Trophoblast cell (in vitro differentiated cells and primary cell): ENCODE data around the gene GRB10.

Experiments used
- DNase-seq, 2 donors: peaks; one replicate each; pipeline ENCODE4 v3.0.0-alpha.2; 2016
- H2AFZ ChIP-seq: 2 replicates; pipeline ENCODE4 v1.6.1; 2013; ENCODE audit warnings: low read length, moderate library complexity, mild to moderate bottlenecking; ENCODE audit not compliant: insufficient read depth, poor library complexity
- H2AK5ac ChIP-seq: 2 replicates; pipeline ENCODE4 v1.6.1; 2013; ENCODE audit warnings: mild to moderate bottlenecking, low read length
- H2BK120ac ChIP-seq: 2 replicates; pipeline ENCODE4 v1.6.1; 2013; ENCODE audit warnings: low read length, mild to moderate bottlenecking, moderate library complexity; ENCODE audit not compliant: insufficient read depth, poor library complexity
- H2BK12ac ChIP-seq: 2 replicates; pipeline ENCODE4 v1.6.1; 2013; ENCODE audit warnings: mild to moderate bottlenecking, low read length, moderate library complexity
- H2BK5ac ChIP-seq: 2 replicates; pipeline ENCODE4 v1.6.1; 2013; ENCODE audit warnings: low read length, low read depth, moderate library complexity, mild to moderate bottlenecking; ENCODE audit not compliant: poor library complexity
- H3K14ac ChIP-seq: 2 replicates; pipeline ENCODE4 v1.6.1; 2013; ENCODE audit warnings: mild to moderate bottlenecking, low read length
- H3K18ac ChIP-seq: 2 replicates; pipeline ENCODE4 v1.6.1; 2013; ENCODE audit warnings: mild to moderate bottlenecking, low read length
- H3K23ac ChIP-seq: 2 replicates; pipeline ENCODE4 v1.6.1; 2013; ENCODE audit warnings: low read length
- H3K27ac ChIP-seq: 2 replicates; pipeline ENCODE4 v1.5.1; 2013; ENCODE audit warnings: low read depth, mild to moderate bottlenecking, inconsistent platforms, low read length, moderate library complexity
- H3K27me3 ChIP-seq: 2 replicates; pipeline ENCODE4 v1.6.1; 2013; ENCODE audit warnings: inconsistent platforms, mild to moderate bottlenecking, low read length, moderate library complexity; ENCODE audit not compliant: insufficient read depth
- H3K36me3 ChIP-seq, 2 experiments: 1 replicate in 1 of 2; 2 replicates in 1 of 2; pipeline ENCODE4 v1.6.1; 2013; ENCODE audit warnings: low read length in 2 of 2, mild to moderate bottlenecking in 2 of 2, moderate library complexity in 1 of 2; ENCODE audit not compliant: insufficient read depth in 2 of 2, control insufficient read depth in 1 of 2
- H3K4ac ChIP-seq: 2 replicates; pipeline ENCODE4 v1.6.1; 2013; ENCODE audit warnings: low read depth, mild to moderate bottlenecking, low read length, moderate library complexity
- H3K4me1 ChIP-seq, 2 experiments: 1 replicate in 1 of 2; 2 replicates in 1 of 2; pipeline ENCODE4 v1.6.1; 2013; ENCODE audit warnings: low read length in 2 of 2, mild to moderate bottlenecking in 2 of 2, moderate library complexity in 1 of 2; ENCODE audit not compliant: insufficient read depth in 2 of 2, control insufficient read depth in 1 of 2
- H3K4me2 ChIP-seq: 2 replicates; pipeline ENCODE4 v1.6.1; 2013; ENCODE audit warnings: inconsistent platforms, mild to moderate bottlenecking, low read length, moderate library complexity
- H3K4me3 ChIP-seq: 2 replicates; pipeline ENCODE4 v1.5.1; 2013; ENCODE audit warnings: mild to moderate bottlenecking, low read depth, low read length, inconsistent platforms
- H3K79me1 ChIP-seq: one replicate; pipeline ENCODE4 v1.6.1; 2013; ENCODE audit warnings: low read length
- H3K79me2 ChIP-seq: 2 replicates; pipeline ENCODE4 v1.6.1; 2013; ENCODE audit warnings: low read length, mild to moderate bottlenecking; ENCODE audit not compliant: control insufficient read depth, insufficient read depth, poor library complexity
- H3K9ac ChIP-seq: 2 replicates; pipeline ENCODE4 v1.6.1; 2013; ENCODE audit warnings: mild to moderate bottlenecking, low read length
- H3K9me3 ChIP-seq: 2 replicates; pipeline ENCODE4 v1.6.1; 2013; ENCODE audit warnings: low read depth, mild to moderate bottlenecking, control low read depth, inconsistent platforms, low read length; ENCODE audit not compliant: insufficient read depth
- H4K12ac ChIP-seq: 2 replicates; pipeline ENCODE4 v1.6.1; 2013; ENCODE audit warnings: low read depth, mild to moderate bottlenecking, low read length, moderate library complexity
- H4K8ac ChIP-seq: 2 replicates; pipeline ENCODE4 v1.6.1; 2013; ENCODE audit warnings: low read depth, mild to moderate bottlenecking, low read length, moderate library complexity
- H4K91ac ChIP-seq: one replicate; pipeline ENCODE4 v1.6.1; 2013; ENCODE audit warnings: low read depth, mild to moderate bottlenecking, low read length, moderate library complexity
- WGBS: extraction: QIAGEN DNeasy Blood & Tissue Kit; methylation state at CpG from one replicate; pipeline ENCODE4 v1.1.7; 2013; ENCODE audit warnings: missing lambda C conversion rate; ENCODE audit not compliant: insufficient read length, insufficient coverage; ENCODE audit errors: extremely low coverage; 5-methylcytosine and 5-hydroxymethylcytosine counted together

The GRB10 gene

GRCh38 chr7:50648076-50648475 is 134.6 kb downstream of the GRB10 start:
- Histone ChIP-seq H4K12ac (no peak overlapping the region), H3K4me2 (no peak overlapping the region), H3K4me1 (peaks cover 4 to 7% of the 10 kb centered on the region in 2 experiments), H2AK5ac (no peak overlapping the region), H3K36me3 (peaks cover 0 to 2% of the 10 kb centered on the region in 2 experiments), H2BK5ac (no peak overlapping the region), H3K23ac (no peak overlapping the region), H3K4me3 (no peak overlapping the region), H3K18ac (no peak overlapping the region), H3K79me2 (no peaks in the 10 kb centered on the region), H2AFZ (no peak overlapping the region), H3K4ac (no peak overlapping the region), H3K79me1 (no peaks in the 10 kb centered on the region), H3K9ac (no peak overlapping the region), H3K27me3 (no peaks in the 10 kb centered on the region), H2BK120ac (no peak overlapping the region), H3K27ac (no peak overlapping the region), H4K8ac (no peak overlapping the region), H4K91ac (no peak overlapping the region), H2BK12ac (no peak overlapping the region), H3K9me3 (no peaks in the 10 kb centered on the region), H3K14ac (no peak overlapping the region)
- WGBS = no CpG with 5 or more reads among the region's 11 CpGs
- no peak for DNase-seq

- H3K36me3 ChIP-seq = peaks cover 0 to 2% of the 10 kb centered on the region in 2 experiments
- peaks cover 4 to 7% of the 10 kb centered on the region in 2 experiments for H3K4me1 ChIP-seq
- no peak overlapping the region for H2BK120ac ChIP-seq
- H3K18ac ChIP-seq = no peak overlapping the region
- no peak overlapping the region for H2BK12ac ChIP-seq
- no peaks in the 10 kb centered on the region for H3K9me3 ChIP-seq
- WGBS = no CpG with 5 or more reads among the region's 10 CpGs
- H3K79me2 ChIP-seq = no peaks in the 10 kb centered on the region
- no peak overlapping the region for H2BK5ac ChIP-seq
- no peak for DNase-seq
- no peak overlapping the region for H4K12ac ChIP-seq
- no peak overlapping the region for H3K9ac ChIP-seq
- no peak overlapping the region for H4K8ac ChIP-seq
- no peak overlapping the region for H3K27ac ChIP-seq
- no peak overlapping the region for H3K4me3 ChIP-seq
- H3K14ac ChIP-seq = no peak overlapping the region
- H3K27me3 ChIP-seq = no peaks in the 10 kb centered on the region
- H3K79me1 ChIP-seq = no peaks in the 10 kb centered on the region
- no peak overlapping the region for H2AFZ ChIP-seq
- no peak overlapping the region for H3K23ac ChIP-seq
- no peak overlapping the region for H3K4ac ChIP-seq
- no peak overlapping the region for H2AK5ac ChIP-seq
- H4K91ac ChIP-seq = no peak overlapping the region
- H3K4me2 ChIP-seq = no peak overlapping the region
Observed at GRCh38 chr7:50647286-50647980, 135.3 kb downstream of the GRB10 start.

- no peaks in the 10 kb centered on the region for H3K9me3 ChIP-seq
- no peak overlapping the region for H3K18ac ChIP-seq
- H3K4me1 ChIP-seq = peaks cover 4 to 12% of the 10 kb centered on the region in 2 experiments
- H4K12ac ChIP-seq = no peak overlapping the region
- DNase-seq = no peak
- no peak overlapping the region for H3K27ac ChIP-seq
- no peaks in the 10 kb centered on the region for H3K27me3 ChIP-seq
- no peak overlapping the region for H2BK5ac ChIP-seq
- H4K91ac ChIP-seq = no peak overlapping the region
- no peak overlapping the region for H3K14ac ChIP-seq
- peaks cover 0 to 2% of the 10 kb centered on the region in 2 experiments for H3K36me3 ChIP-seq
- no peak overlapping the region for H3K4ac ChIP-seq
- no peak overlapping the region for H2BK12ac ChIP-seq
- no peak overlapping the region for H2BK120ac ChIP-seq
- H2AK5ac ChIP-seq = no peak overlapping the region
- H3K79me1 ChIP-seq = no peaks in the 10 kb centered on the region
- no peak overlapping the region for H3K4me2 ChIP-seq
- H3K23ac ChIP-seq = no peak overlapping the region
- WGBS = no CpG with 5 or more reads among the region's 9 CpGs
- no peak overlapping the region for H2AFZ ChIP-seq
- no peak overlapping the region for H3K9ac ChIP-seq
- no peak overlapping the region for H4K8ac ChIP-seq
- no peak overlapping the region for H3K4me3 ChIP-seq
- no peaks in the 10 kb centered on the region for H3K79me2 ChIP-seq
Observed at GRCh38 chr7:50646069-50646468, 136.6 kb downstream of the GRB10 start.

GRCh38 chr7:50645186-50645585 is 137.5 kb downstream of the GRB10 start:
- H2BK120ac ChIP-seq = no peak overlapping the region
- peaks cover 0 to 3% of the 10 kb centered on the region in 2 experiments for H3K36me3 ChIP-seq
- no peak overlapping the region for H4K12ac ChIP-seq
- no peak overlapping the region for H3K4ac ChIP-seq
- no peak overlapping the region for H3K4me3 ChIP-seq
- no peak overlapping the region for H3K23ac ChIP-seq
- no peak overlapping the region for H3K9ac ChIP-seq
- H3K14ac ChIP-seq = no peak overlapping the region
- no peak for DNase-seq
- H3K27me3 ChIP-seq = no peaks in the 10 kb centered on the region
- H3K4me2 ChIP-seq = no peak overlapping the region
- no peaks in the 10 kb centered on the region for H3K79me2 ChIP-seq
- no peak overlapping the region for H2AFZ ChIP-seq
- H3K27ac ChIP-seq = no peak overlapping the region
- H3K9me3 ChIP-seq = no peaks in the 10 kb centered on the region
- H3K79me1 ChIP-seq = no peaks in the 10 kb centered on the region
- H4K8ac ChIP-seq = no peak overlapping the region
- peaks cover 2 to 12% of the 10 kb centered on the region in 2 experiments for H3K4me1 ChIP-seq
- no peak overlapping the region for H3K18ac ChIP-seq
- no peak overlapping the region for H2AK5ac ChIP-seq
- H2BK12ac ChIP-seq = no peak overlapping the region
- H2BK5ac ChIP-seq = no peak overlapping the region
- no peak overlapping the region for H4K91ac ChIP-seq
